GM19043 (cell line): ENCODE measurements around the gene ANKH.
"Not testable (repeated sequence)": the region's sequence is repeated elsewhere in the genome, so short reads cannot be mapped to it uniquely, and the experiment has no call there.

Experiments used
- ATAC-seq: cut with Tn5 transposase; IDR thresholded peaks from one replicate; pipeline ENCODE4 v1.9.1; 2021; ENCODE audit warnings: low read depth; ENCODE audit not compliant: unreplicated experiment

ANKH gene

GRCh38 chr5:14859150-14859549 lies 12.4 kb downstream of the ANKH start:
- no peak for ATAC-seq

GRCh38 chr5:14855366-14855765 lies 16.2 kb downstream of the ANKH start:
- no peak for ATAC-seq

GRCh38 chr5:14854799-14855198 lies 16.8 kb downstream of the ANKH start:
- ATAC-seq = no peak

- ATAC-seq = no peak
These were observed 17.9 kb downstream of the ANKH start for GRCh38 chr5:14853685-14854084.

- ATAC-seq = no peak
These were observed 18.8 kb downstream of the ANKH start for GRCh38 chr5:14852779-14853178.

- no peak for ATAC-seq
These were observed 19.5 kb downstream of the ANKH start for GRCh38 chr5:14851999-14852526.

GRCh38 chr5:14851597-14851996 lies 20.0 kb downstream of the ANKH start:
- ATAC-seq = no peak

- ATAC-seq = no peak
These were observed 20.5 kb downstream of the ANKH start for GRCh38 chr5:14851050-14851419.

GRCh38 chr5:14850419-14851049 lies 21.0 kb downstream of the ANKH start:
- no peak for ATAC-seq

GRCh38 chr5:14849516-14850294 lies 21.9 kb downstream of the ANKH start:
- ATAC-seq = no peak

- ATAC-seq = not testable (repeated sequence)
These were observed 22.6 kb downstream of the ANKH start for GRCh38 chr5:14848942-14849341.

GRCh38 chr5:14848385-14848784 lies 23.2 kb downstream of the ANKH start:
- no peak for ATAC-seq

- no peak for ATAC-seq
These were observed 24.1 kb downstream of the ANKH start for GRCh38 chr5:14847471-14847870.

- no peak for ATAC-seq
These were observed 29.5 kb downstream of the ANKH start for GRCh38 chr5:14842117-14842516.

- no peak for ATAC-seq
These were observed 31.0 kb downstream of the ANKH start for GRCh38 chr5:14840624-14841023.

- no peak for ATAC-seq
These were observed 32.9 kb downstream of the ANKH start for GRCh38 chr5:14838396-14839319.

- not testable (repeated sequence) for ATAC-seq
These were observed 34.0 kb downstream of the ANKH start for GRCh38 chr5:14837423-14838122.

- no peak for ATAC-seq
These were observed 36.7 kb downstream of the ANKH start for GRCh38 chr5:14834584-14835550.

GRCh38 chr5:14834062-14834461 lies 37.5 kb downstream of the ANKH start:
- no peak for ATAC-seq
